Fibroblast of lung (primary cell): ENCODE results near the gene POP7.

ENCODE experiments used
- CTCF ChIP-seq, 2 donors: IDR thresholded peaks in 1 of 2; conservative IDR thresholded peaks in 1 of 2; 1 replicate in 1 of 2; 2 replicates in 1 of 2; pipeline ENCODE4 v1.5.1; 2011 to 2012; ENCODE audit warnings: low read length in 2 of 2, control low read depth in 1 of 2, inconsistent platforms in 1 of 2, low read depth in 1 of 2, mild to moderate bottlenecking in 1 of 2
- EZH2 ChIP-seq: IDR thresholded peaks from 2 replicates; pipeline ENCODE4 v1.5.1; 2012; ENCODE audit warnings: low read length, control low read depth, mild to moderate bottlenecking; ENCODE audit errors: missing control alignments

- TF ChIP-seq CTCF (conservative IDR thresholded peaks at IDR 0.05 in 1 of 2, IDR thresholded peaks at IDR 0.05 in 1 of 2; ENCODE audit: low read depth in 1 of 2, low read length in 2 of 2) (no peak), EZH2 (no peak)
Measured at GRCh38 chr7:100688326-100688860, 17.5 kb upstream of the POP7 start.
